ENCODE results near the gene TRAFD1. TPM values are rescaled to one million over a fixed set of nuclear protein-coding genes. Genes with fewer than 3 reads are reported as not detected.
A peak's percentile ranks its signal among the peaks of the same experiment; 100 is the strongest.

TRAFD1 gene
- total and polyA plus RNA-seq, 9 of the 15 experiments (the other 6 are each of a cell fraction or from before 2014, with no cell fraction given): 41.3 to 85.5 (median 54.5) TPM

DNA sequence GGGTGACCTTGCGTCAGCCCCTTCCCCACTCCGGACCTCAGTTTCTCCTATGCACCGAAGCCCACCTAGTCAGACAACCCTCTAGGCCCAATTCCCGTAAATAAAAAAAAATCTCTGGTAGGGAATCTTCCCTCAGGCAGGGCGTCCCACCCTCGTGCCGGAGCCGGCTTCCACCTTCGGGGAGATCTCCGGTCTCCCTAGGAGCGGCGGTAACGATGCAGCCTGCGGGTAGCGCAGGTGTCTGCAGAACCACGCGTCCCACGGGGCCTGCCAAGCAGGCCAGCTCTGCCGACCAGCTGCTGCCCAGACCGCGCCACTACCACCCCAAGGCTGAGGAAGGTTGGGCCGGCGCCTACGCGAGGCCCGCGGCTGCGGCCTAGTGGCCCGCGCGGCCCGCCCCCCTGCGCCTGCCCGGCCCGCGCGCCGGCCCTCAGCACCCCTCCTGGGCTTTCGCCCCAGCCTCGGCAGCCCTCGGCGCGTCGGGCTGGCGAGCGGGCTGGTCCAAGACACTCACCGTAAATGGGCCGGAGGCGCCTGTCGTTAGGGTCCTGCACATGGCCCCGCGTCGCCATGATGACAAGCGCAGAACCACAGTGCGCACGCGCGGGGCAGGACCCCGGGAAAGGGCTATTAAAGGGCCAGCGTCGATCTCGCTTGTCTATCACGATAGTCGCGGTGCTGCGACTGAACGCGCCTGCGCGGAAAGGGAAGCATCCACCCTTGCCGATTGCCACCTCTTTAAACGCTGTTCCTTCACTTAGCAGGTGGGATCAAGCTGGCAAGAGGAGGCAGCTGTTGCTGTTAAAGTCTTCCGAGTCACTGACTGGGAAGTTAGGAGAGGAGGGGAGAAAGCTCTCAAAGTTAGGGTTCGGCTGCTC, 16.9 kb upstream of the TRAFD1 start, which contains the start of gene NAA25 (continued):
- TF ChIP-seq, protein P1, sequence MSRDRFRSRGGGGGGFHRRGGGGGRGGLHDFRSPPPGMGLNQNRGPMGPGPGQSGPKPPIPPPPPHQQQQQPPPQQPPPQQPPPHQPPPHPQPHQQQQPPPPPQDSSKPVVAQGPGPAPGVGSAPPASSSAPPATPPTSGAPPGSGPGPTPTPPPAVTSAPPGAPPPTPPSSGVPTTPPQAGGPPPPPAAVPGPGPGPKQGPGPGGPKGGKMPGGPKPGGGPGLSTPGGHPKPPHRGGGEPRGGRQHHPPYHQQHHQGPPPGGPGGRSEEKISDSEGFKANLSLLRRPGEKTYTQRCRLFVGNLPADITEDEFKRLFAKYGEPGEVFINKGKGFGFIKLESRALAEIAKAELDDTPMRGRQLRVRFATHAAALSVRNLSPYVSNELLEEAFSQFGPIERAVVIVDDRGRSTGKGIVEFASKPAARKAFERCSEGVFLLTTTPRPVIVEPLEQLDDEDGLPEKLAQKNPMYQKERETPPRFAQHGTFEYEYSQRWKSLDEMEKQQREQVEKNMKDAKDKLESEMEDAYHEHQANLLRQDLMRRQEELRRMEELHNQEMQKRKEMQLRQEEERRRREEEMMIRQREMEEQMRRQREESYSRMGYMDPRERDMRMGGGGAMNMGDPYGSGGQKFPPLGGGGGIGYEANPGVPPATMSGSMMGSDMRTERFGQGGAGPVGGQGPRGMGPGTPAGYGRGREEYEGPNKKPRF (IDR thresholded peaks at IDR 0.05; ENCODE audit: low read depth, low read length): no peak
- TF ChIP-seq ZNF79 (CRISPR knock-in tag; IDR thresholded peaks at IDR 0.05; ENCODE audit: low read depth): no peak
- no peak for TF ChIP-seq EWSR1 (IDR thresholded peaks at IDR 0.05; ENCODE audit: borderline replicate concordance, low read depth, partially characterized antibody)
- no peak for TF ChIP-seq ZNF12 (CRISPR knock-in tag; IDR thresholded peaks at IDR 0.05)
- no peak for TF ChIP-seq ZNF57 (CRISPR knock-in tag; IDR thresholded peaks at IDR 0.05)
- TF ChIP-seq, protein P2, sequence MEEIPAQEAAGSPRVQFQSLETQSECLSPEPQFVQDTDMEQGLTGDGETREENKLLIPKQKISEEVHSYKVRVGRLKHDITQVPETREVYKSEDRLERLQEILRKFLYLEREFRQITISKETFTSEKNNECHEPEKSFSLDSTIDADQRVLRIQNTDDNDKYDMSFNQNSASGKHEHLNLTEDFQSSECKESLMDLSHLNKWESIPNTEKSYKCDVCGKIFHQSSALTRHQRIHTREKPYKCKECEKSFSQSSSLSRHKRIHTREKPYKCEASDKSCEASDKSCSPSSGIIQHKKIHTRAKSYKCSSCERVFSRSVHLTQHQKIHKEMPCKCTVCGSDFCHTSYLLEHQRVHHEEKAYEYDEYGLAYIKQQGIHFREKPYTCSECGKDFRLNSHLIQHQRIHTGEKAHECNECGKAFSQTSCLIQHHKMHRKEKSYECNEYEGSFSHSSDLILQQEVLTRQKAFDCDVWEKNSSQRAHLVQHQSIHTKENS (CRISPR knock-in tag; IDR thresholded peaks at IDR 0.05): no peak
- no peak for TF ChIP-seq FOXP1 (CRISPR knock-in tag; IDR thresholded peaks at IDR 0.05)
- peak; percentile 26; the same call in 1 of the 2 replicates for TF ChIP-seq CTBP1 (IDR thresholded peaks at IDR 0.05; ENCODE audit: borderline replicate concordance)
- TF ChIP-seq, protein P3, sequence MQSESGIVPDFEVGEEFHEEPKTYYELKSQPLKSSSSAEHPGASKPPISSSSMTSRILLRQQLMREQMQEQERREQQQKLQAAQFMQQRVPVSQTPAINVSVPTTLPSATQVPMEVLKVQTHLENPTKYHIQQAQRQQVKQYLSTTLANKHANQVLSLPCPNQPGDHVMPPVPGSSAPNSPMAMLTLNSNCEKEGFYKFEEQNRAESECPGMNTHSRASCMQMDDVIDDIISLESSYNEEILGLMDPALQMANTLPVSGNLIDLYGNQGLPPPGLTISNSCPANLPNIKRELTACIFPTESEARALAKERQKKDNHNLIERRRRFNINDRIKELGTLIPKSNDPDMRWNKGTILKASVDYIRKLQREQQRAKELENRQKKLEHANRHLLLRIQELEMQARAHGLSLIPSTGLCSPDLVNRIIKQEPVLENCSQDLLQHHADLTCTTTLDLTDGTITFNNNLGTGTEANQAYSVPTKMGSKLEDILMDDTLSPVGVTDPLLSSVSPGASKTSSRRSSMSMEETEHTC (IDR thresholded peaks at IDR 0.05): no peak
- peak in 1 of 2 experiments; percentile 11; a peak in 2 of 4 replicates for TF ChIP-seq SRF (CRISPR knock-in tag; IDR thresholded peaks at IDR 0.05)
- TF ChIP-seq RAD21 (CRISPR knock-in tag; conservative IDR thresholded peaks at IDR 0.05 in 1 of 2, IDR thresholded peaks at IDR 0.05 in 1 of 2): no peak
- TF ChIP-seq ZNF253 (CRISPR knock-in tag; conservative IDR thresholded peaks at IDR 0.05): no peak
- no peak for TF ChIP-seq TSC22D4 (tag; IDR thresholded peaks at IDR 0.05)
- TF ChIP-seq ZNF217 (CRISPR knock-in tag; IDR thresholded peaks at IDR 0.05): no peak
- no peak for TF ChIP-seq ZNF197 (CRISPR knock-in tag; IDR thresholded peaks at IDR 0.05; ENCODE audit: low read depth)
- no peak for TF ChIP-seq ZNF347 (CRISPR knock-in tag; IDR thresholded peaks at IDR 0.05; ENCODE audit: low read depth)
- no peak for TF ChIP-seq ETV1 (tag; conservative IDR thresholded peaks at IDR 0.05; ENCODE audit: low read depth)
- no peak for TF ChIP-seq ZEB2 (IDR thresholded peaks at IDR 0.05)
- TF ChIP-seq SAP30 (IDR thresholded peaks at IDR 0.05; ENCODE audit: borderline replicate concordance, insufficient read depth, low read depth, low read length, poor library complexity, severe bottlenecking): peak; percentile 96
- TF ChIP-seq, protein P4, sequence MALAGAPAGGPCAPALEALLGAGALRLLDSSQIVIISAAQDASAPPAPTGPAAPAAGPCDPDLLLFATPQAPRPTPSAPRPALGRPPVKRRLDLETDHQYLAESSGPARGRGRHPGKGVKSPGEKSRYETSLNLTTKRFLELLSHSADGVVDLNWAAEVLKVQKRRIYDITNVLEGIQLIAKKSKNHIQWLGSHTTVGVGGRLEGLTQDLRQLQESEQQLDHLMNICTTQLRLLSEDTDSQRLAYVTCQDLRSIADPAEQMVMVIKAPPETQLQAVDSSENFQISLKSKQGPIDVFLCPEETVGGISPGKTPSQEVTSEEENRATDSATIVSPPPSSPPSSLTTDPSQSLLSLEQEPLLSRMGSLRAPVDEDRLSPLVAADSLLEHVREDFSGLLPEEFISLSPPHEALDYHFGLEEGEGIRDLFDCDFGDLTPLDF (CRISPR knock-in tag; IDR thresholded peaks at IDR 0.05): peak; percentile 74; the same call in 1 of the 2 replicates
